Skeletal muscle satellite cell (primary cell): ENCODE results near the gene PCARE.

Source experiments
- H3K27me3 ChIP-seq: 2 replicates; pipeline ENCODE4 v1.7.0; 2013; ENCODE audit warnings: low read length; ENCODE audit not compliant: control insufficient read depth, insufficient read depth
- H3K36me3 ChIP-seq: 2 replicates; pipeline ENCODE4 v1.7.0; 2013; ENCODE audit warnings: mild to moderate bottlenecking, control low read depth, low read length; ENCODE audit not compliant: insufficient read depth
- H3K4me1 ChIP-seq: 2 replicates; pipeline ENCODE4 v1.7.0; 2013; ENCODE audit warnings: low read length; ENCODE audit not compliant: control insufficient read depth, insufficient read depth
- H3K4me2 ChIP-seq: 2 replicates; pipeline ENCODE4 v1.7.0; 2013; ENCODE audit warnings: mild to moderate bottlenecking, low read length
- H3K4me3 ChIP-seq: 2 replicates; pipeline ENCODE4 v1.7.0; 2013; ENCODE audit warnings: low read length
- H3K9ac ChIP-seq: 2 replicates; pipeline ENCODE4 v1.7.0; 2013; ENCODE audit warnings: mild to moderate bottlenecking, low read depth, low read length, moderate library complexity
- H3K9me3 ChIP-seq: replicated peaks from 2 replicates; pipeline ENCODE4 v1.7.0; 2013; ENCODE audit warnings: mild to moderate bottlenecking, control low read depth, low read length

The PCARE gene

GRCh38 chr2:29013057-29013780 is 61.1 kb downstream of the PCARE start:
- no peaks in the 10 kb centered on the region for H3K9me3 ChIP-seq
- H3K9ac ChIP-seq = no peak overlapping the region
- no peak overlapping the region for H3K4me2 ChIP-seq
- H3K36me3 ChIP-seq = no peaks in the 10 kb centered on the region
- no peak overlapping the region for H3K4me3 ChIP-seq
- peaks cover 68% of the 10 kb centered on the region for H3K4me1 ChIP-seq
- H3K27me3 ChIP-seq = no peaks in the 10 kb centered on the region

GRCh38 chr2:29012211-29012681 is 62.1 kb downstream of the PCARE start:
- H3K4me3 ChIP-seq = no peak overlapping the region

More at GRCh38 chr2:29012211-29012681, 62.1 kb downstream of the PCARE start:
- Histone ChIP-seq H3K36me3 (no peaks in the 10 kb centered on the region), H3K4me2 (peak overlapping the region; percentile 59), H3K9me3 (no peaks in the 10 kb centered on the region), H3K9ac (no peak overlapping the region), H3K4me1 (peaks cover 68% of the 10 kb centered on the region), H3K27me3 (no peaks in the 10 kb centered on the region)
